Measurements from ENCODE around the gene JCHAIN. TPM values are rescaled to one million over a fixed set of nuclear protein-coding genes. Genes with fewer than 3 reads are reported as not detected.

Gene JCHAIN
- total RNA-seq, 4 donors from 2014 or later = 6.6 to 23.0 (median 6.8) TPM; not detected in 1

- TF ChIP-seq CTCF (IDR thresholded peaks at IDR 0.05; ENCODE audit: low read depth) = no peak
Measured at GRCh38 chr4:70670332-70671014, 4.2 kb upstream of the JCHAIN start.

- no peak for TF ChIP-seq CTCF (IDR thresholded peaks at IDR 0.05; ENCODE audit: low read depth)
Measured at GRCh38 chr4:70667740-70668535, 1.6 kb upstream of the JCHAIN start.

- TF ChIP-seq CTCF (IDR thresholded peaks at IDR 0.05; ENCODE audit: low read depth) = no peak
Measured at GRCh38 chr4:70660106-70660505, 6.2 kb downstream of the JCHAIN start.

GRCh38 chr4:70658418-70658817 lies 7.9 kb downstream of the JCHAIN start:
- no peak for TF ChIP-seq CTCF (IDR thresholded peaks at IDR 0.05; ENCODE audit: low read depth)

GRCh38 chr4:70657326-70657725 lies 9.0 kb downstream of the JCHAIN start:
- TF ChIP-seq CTCF (IDR thresholded peaks at IDR 0.05; ENCODE audit: low read depth) = no peak

- no peak for TF ChIP-seq CTCF (IDR thresholded peaks at IDR 0.05; ENCODE audit: low read depth)
Measured at GRCh38 chr4:70654605-70655011, 11.7 kb downstream of the JCHAIN start.

- no peak for TF ChIP-seq CTCF (IDR thresholded peaks at IDR 0.05; ENCODE audit: low read depth)
Measured at GRCh38 chr4:70651864-70652506, 14.3 kb downstream of the JCHAIN start.

All from subcutaneous adipose tissue (tissue), 4 donors.